IPS-18c (cell line): ENCODE results near the gene CCL27.

Experiments
- H3K4me3 ChIP-seq: 2 replicates; pipeline ENCODE4 v1.7.0; 2013; ENCODE audit warnings: low read depth, mild to moderate bottlenecking, low read length, moderate library complexity; ENCODE audit not compliant: insufficient read depth
- H3K9me3 ChIP-seq: one replicate; pipeline ENCODE4 v1.6.1; 2013; ENCODE audit warnings: mild to moderate bottlenecking, low read length, moderate library complexity; ENCODE audit not compliant: control insufficient read depth, insufficient read depth

The CCL27 gene

DNA sequence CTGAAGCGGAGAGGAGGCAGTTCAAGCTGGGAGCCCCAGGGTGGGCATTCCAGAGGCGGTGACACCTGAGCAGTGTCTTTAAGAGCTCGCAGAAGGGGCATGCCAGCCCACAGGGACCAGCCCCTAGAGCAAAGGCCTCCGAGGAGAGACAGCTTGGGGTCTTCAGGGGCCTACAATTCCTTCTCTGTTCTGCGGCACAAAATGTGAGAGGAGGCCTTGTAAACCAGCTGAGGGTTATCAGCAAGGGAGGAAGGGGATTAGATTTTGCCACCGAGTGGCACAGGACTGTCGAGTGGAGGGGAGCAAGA is 24.4 kb downstream of the CCL27 start:
- Histone ChIP-seq H3K4me3 (peak overlapping the region; percentile 94), H3K9me3 (no peaks in the 10 kb centered on the region)

DNA sequence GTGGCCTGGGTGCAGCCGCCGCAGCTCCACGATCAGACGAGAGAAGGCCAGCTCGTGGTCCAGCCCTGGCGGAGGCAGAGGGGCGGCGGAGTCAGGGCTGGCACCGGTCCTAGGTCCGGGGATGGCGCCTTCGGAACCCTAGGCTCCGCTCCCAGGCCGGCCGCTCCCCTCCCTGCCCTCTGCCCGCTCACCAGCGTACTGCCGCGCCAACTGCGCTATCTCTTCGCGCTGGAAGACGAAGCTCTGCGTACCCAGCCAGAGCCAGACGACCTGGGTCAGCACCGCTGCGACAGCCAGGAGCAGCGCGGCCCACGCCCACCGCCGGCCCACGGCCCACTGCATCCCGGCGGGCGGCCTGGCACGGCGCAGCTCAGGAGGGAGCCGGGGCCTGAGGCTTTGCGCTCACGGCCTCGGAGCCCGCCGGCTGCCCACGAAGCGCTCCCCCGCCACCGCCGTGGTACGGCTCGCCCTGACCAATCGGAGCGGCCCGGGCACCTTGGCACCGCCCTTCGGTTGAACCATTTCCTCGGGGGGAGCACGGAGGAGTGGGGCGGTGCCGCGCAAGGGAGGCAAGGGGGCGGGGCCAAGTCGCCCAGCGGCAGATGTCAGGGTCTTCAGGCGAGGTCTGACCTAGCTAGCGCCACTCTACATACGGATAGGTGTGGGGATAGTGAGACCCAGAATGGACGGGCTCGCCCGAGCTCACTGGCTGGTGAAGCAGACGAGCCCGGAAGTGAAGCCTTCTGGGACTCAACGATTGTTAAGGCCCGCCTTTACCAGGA is 24.9 kb downstream of the CCL27 start, which contains the start of gene SIGMAR1:
Gene SIGMAR1 (minus strand): TSS at position 432 of the 782 bp plus-strand sequence. CDS start 90 bp downstream, at position 342.
- Histone ChIP-seq H3K9me3 (no peaks in the 10 kb centered on the region), H3K4me3 (peak within 1 kb of the TSS; percentile 94)

DNA sequence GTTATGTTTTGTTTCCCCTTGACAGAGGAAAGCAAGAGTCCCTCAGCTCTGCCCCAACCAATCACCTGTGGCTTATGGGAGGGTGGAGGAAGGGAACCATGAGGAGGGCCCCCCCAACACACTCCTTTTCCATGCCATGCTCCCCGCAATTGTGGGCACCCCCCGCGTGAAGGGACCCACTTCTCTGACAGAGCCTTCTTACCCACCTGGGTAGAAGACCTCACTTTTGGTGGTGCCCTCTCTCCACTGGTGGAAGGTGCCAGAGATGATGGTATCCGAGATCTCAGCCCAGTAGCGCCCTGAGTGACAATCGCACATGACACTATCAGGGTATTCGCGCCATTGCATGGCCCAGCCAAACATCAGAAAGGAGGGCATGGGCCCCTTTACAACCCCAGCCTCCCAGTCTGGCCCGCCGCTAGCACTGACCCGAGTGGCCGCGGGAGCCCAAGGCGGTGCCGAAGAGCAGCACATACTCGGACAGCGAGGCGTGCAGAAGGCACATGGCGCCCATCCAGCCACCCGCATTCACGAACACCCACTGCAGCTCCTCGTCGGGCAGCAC is 25.6 kb downstream of the CCL27 start:
- H3K9me3 ChIP-seq = no peaks in the 10 kb centered on the region
- H3K4me3 ChIP-seq = peak overlapping the region; percentile 94

DNA sequence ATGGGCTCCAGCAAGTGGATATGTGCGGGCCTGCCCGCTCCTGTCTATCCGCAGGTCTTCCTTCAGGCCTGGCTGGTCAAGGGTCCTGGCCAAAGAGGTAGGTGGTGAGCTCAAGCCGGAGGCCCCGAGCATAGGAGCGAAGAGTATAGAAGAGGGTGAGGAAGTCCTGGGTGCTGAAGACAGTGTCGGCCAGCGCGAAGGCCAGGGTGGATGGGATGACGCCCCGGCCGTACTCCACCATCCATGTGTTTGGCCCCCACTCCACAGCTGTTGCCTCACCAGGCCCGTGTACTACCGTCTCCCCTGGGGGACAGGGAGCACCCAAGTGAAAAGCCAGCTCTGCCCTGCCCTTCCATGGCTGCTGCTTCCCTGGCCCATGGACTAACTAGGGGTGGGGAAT is 26.9 kb downstream of the CCL27 start:
- Histone ChIP-seq H3K9me3 (no peaks in the 10 kb centered on the region), H3K4me3 (no peak overlapping the region)

DNA sequence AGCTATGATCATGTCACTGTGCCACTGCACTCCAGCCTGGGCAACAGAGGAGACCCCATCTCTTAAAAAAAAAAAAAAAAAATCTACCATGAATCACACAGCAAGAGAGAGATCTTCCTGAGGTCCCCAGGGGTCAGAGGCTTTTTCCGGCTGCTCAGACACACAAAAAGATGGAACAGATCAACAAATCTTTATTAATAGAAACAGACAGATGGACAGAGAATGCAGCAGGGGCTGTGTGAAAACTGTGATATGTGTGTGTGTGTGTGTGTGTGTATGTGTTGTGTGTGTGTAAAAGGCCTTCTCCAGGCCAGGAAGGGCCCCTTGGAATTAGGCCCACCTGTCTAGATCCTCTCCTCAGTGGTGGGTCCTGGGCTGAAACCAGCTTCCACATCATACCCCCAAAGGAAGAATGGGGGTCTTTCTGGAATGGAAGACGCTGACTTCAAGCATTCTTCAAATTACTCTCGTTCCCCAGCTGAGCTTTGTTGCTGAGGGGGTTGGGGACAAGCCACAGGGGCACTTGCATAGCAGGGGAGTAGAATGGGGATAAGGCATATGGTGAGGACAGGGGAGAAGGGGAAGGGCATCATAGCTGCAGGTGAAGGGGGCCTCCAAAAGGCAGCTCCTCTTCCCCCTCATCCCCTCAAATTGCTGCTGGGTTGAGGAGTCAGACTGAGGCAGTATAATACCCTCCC is 27.8 kb downstream of the CCL27 start:
- no peak overlapping the region for H3K4me3 ChIP-seq

DNA sequence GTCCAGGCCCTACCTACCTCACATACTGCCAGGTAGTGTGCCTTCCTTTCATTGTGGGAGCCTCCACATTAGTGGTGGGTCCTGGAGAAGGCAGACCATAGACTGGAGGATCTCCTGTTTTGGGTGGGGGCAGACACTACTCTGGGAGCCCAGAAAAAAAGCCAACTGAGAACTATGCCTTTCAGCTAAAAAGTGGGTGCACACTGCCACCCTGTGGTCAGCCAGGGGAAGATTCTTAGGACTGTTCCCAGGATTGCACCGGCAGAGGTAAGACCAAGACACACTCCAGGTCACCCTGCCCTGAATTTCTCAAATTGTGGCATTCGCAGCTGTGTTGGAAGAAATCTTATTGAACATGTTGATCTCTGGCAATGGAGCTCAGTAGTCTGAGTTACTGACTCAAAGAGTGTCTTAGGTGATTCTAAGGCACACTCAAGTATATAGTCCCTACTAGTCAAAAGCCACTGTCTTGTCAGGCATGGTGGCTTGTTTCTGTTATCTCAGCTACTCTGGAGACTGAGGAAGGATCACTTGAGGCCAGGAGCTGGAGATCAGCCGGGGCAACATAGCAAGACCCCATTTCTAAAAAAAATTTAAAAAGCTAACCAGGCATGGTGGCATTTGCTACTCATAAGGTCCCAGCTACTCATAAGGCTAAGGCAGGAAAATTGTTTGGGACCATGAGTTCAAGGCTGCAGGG is 28.5 kb downstream of the CCL27 start:
- Histone ChIP-seq H3K4me3 (no peak overlapping the region), H3K9me3 (no peaks in the 10 kb centered on the region)

More for the DNA sequence above, 27.8 kb downstream of the CCL27 start:
- H3K9me3 ChIP-seq = no peaks in the 10 kb centered on the region

DNA sequence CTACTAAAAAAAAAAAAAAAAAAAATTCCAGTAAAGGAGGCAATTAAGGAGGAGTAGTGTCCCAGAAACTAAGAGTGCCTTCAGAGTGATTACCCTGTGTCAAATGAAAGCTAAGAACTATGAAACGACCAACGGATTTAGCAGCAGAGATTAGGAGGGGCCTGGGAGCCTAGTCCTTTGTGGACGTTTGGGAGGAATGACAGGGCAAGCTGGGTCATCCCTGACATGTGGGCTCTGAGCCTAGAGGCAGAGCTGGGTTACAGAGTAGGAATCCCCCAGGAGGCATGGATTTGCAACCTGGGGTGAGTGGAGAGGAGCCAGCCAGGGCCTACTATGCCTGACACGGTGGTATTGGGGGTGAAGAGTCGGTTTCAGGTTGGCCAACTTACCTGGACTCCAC is 29.3 kb downstream of the CCL27 start:
- Histone ChIP-seq H3K4me3 (no peak overlapping the region), H3K9me3 (no peaks in the 10 kb centered on the region)

DNA sequence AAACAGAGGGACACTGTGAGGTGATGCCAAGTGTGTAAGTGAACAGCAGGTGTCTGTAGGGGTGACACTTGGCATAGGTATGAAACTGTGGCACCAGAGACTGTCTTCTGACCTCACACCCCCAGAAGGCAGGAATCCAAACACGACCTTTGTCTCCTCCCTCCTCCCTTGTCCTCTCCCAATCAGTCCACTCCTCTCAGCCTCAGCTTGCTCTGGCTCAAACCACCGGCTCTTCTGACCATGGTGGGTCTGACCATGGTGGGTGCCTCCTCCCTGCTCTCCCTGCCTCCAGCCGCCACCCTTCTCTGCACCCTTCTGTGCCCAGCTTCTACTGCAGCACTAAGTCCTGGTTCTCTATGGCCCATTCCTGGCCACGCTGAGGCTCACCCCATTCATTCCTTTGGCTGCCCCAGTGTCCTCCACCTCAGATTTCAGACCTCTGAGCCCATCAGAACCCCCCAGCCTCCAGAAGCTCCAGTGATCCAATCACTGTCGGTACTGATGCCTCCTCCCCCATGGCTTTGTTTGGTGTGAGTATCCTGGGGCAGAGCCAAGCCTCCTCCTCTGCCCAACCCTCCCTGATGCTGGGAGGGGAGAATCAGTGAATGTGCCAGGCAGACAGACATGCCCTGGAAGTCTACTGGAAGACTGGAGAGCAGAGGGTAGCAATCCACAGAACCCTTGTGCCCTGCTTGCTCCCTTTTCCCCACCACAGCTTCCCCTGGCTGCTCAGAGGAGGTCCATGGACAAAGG is 31.9 kb downstream of the CCL27 start:
- H3K4me3 ChIP-seq = no peak overlapping the region
- H3K9me3 ChIP-seq = no peaks in the 10 kb centered on the region

DNA sequence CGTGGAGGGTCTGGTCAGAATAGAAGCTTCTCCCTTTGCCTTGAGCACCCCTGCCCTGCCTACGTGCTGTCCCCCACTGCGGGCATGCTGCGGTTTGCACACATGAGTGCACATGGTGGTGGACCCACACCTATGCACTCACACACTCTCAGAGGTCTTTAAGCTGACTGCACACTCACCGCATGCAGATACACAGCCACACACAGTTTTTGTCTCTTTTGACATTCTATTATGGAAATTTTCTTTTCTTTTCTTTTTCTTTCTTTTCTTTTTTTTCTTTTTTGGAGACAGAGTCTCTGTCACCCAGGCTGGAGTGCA is 33.0 kb downstream of the CCL27 start:
- Histone ChIP-seq H3K9me3 (no peaks in the 10 kb centered on the region), H3K4me3 (0 out of 2 replicates have a peak overlapping the region, but pooled peaks have one; percentile 53)

DNA sequence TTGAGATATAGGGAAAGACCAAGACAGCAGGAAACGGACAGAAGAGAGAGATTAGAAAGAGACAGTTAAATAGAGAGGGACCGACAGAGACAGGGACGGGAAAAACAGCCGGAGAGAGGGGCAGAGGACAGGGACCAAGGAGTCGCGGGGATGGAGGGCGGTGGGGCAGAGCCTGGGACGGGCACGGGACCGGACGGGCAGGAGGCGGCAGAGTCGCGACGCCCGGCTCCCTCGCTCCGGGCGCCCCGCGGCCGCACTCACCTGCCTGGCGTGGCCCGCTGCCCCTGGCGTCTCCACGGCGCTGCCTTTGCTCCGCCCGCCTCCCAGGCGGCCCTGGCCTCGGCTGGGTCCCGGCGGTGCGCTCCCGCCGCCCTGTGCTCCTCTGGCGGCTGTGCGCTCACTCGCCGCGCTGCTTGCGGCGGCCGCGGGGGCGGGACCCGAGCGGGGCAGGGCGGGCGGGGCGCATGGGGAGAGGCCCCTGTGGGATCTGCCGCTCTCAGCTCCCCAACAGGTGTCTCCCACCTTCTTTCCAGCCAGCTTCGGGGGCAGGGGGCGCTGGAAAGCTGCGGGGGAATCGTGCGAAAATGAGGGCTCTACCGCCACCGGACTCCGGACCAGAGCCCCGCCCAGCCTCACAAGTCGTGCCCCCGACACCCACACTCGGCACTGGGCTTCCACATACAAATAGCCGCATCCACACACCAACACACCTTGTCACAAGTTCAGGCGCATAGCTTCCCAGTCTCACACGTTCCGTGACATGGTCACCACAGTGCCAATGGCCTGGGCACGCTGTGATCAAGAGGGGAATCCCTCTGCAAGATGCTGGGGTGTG is 33.6 kb downstream of the CCL27 start, which contains the start of gene ARID3C:
Gene ARID3C (minus strand): TSS at position 411 of the 835 bp plus-strand sequence. CDS start 1,052 bp downstream, outside the sequence.
- Histone ChIP-seq H3K4me3 (peak within 1 kb of the TSS; percentile 53), H3K9me3 (no peaks in the 10 kb centered on the region)

DNA sequence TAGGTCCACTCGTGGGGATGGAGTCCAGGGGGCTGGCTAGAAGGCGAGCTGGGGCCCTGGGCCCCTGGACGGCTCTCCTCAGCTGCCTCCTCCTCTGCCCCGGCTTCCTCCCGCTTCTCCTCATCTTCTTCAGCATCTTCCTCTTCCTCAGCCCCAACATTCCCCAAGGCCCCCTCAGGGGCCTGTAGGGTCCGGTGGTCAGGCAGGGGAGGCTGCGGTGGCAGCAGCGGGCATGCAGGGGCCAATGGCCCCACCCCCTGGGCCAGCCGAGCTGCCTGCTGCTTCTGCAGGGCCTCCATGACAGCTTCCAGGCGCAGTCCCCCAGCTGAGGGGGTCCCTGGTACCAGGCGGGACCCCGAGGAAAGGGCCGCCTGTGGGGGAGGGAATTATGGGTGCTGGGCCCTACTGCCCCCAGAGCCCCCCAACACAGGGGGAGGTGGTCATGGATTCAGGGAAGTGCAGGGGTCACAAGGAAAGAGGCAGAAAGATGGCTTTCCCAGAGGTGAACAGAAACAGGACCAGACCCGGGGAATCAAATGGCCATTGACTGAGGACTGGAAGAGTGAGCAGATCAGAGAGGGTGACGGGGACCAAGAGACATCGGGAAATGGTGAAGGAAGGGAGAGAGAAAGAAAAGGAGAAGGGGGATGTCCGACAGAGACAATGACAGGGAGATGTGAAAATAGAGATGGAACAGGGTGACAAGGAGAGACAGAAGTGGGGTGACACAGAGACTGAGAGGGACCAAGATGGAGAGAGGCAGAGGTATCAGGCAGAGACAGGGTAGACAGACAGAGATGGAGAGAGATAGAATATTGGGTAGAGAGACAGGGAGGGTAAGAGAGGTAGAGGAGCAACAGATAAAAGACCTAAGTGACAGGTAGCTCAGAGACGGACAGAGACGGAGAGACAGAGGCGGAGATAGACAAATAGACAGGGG is 34.5 kb downstream of the CCL27 start:
- H3K4me3 ChIP-seq = peak overlapping the region; percentile 53
- H3K9me3 ChIP-seq = peaks cover 2% of the 10 kb centered on the region

DNA sequence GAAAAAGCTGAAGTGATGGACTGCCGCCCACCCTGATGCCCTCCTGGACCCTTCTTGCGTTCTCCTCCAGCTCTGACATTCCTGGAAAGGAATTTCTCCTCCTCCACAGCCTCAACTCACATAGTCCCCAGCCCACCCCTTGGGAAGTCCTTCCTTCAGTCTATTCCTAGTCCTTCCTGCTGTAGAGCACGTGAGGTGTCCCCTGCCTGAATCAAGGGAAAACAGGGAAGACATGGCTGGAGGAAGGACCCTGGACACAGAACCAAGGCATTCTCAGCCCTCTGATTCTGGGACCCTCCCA is 37.3 kb downstream of the CCL27 start:
- peaks cover 2% of the 10 kb centered on the region for H3K9me3 ChIP-seq
- no peak overlapping the region for H3K4me3 ChIP-seq

DNA sequence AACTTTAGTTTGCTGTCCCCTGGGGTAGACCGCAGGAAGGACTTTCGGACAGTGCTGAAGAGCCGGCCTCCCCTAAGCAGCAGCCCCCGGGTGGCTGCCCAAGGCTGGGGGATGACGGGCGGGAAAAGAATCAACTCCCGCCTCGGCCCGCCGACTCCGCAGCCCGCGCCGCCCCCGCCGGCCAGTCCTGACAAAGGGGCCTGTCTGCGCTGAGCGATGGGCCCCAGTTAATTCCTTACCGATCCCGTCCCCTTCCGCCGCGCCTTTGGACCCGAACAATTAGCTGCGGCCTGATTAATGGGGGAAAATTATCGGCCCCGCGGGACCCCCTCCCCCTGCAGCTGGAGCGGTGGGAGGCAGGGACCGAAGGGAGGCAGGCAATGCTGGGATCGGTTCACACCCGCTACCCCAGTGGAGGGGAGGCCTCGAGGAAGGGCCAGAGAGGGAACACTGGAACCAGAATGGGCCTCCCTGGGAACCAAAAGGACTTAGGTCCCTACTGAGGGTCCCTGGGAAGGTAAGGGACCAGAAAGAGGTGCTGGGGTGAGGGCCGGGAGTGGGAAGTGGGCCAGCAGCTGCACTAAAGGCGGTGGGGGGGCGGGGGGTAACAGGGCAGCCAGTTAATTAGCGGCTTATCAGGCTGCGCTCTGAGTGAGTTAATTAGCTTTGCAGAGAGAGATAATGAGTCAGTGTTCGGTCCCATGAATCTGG is 37.8 kb downstream of the CCL27 start:
- Histone ChIP-seq H3K9me3 (peaks cover 2% of the 10 kb centered on the region), H3K4me3 (peak overlapping the region; percentile 43; the same call in 1 of the 2 replicates)

DNA sequence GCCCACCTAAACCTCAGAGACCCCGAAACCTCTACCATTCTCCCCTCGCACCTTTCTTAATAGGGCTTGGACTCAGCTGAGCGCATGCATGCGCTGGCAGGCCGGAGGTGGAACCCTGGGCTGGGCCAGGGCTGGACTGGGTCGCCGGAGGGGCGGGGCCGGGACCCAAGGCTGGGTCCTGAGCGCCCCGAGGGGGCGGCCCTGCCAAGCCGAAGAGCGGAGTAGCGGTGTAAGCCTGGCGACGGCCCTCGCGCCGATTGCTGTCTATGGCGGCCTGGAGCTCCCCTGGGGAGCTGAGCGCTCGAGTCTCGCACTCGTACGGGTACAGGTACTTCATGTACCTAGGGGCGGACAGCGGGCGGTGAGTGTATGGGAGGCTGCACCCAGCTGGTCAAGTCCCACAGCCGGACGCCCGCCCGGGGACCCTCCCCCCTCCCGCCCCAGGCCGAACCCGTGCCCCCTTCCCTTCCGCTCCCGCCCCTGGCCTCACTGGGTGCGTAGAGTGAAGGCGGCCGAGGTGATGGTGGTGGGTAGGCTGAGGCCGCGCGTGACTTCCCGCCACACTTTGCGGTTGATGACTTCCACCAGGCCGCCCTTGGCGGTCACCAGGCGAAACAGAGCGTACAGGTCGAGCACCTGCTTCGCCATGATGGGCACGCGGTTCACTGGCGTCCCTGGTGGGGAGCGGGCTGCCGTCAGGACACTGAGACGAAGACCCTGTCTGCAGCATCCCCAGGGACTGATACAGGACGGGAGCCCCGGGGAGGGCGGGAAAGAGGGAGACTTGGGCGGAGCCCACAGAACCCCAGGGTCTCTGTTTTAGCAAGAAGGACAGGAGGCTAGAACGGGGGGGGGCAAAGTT is 38.9 kb downstream of the CCL27 start:
- Histone ChIP-seq H3K9me3 (peaks cover 2% of the 10 kb centered on the region), H3K4me3 (no peak overlapping the region)
